Esophagus squamous epithelium (tissue), 5 donors: ENCODE measurements around the gene TNNC1. TPM values are rescaled to one million over a fixed set of nuclear protein-coding genes. Genes with fewer than 3 reads are reported as not detected.

Experiments
- DNase-seq: peaks from one replicate; lab custom pipeline; 2025; lab: John Stamatoyannopoulos, UW
- H3K27ac ChIP-seq, 4 donors: fragments of 200-600 bp; sonication (generic); one replicate each; pipeline ENCODE4 v1.5.1; 2016 to 2019; ENCODE audit warnings: mild to moderate bottlenecking in 1 of 4
- H3K27me3 ChIP-seq, 4 donors: fragments of 200-600 bp; sonication (generic); 1 replicate in 3 of 4; 2 replicates in 1 of 4; pipeline versions ENCODE4 v1.5.1 to v1.6.0; 2017 to 2021; ENCODE audit warnings: antibody characterized with exemption in 1 of 4
- H3K36me3 ChIP-seq, 3 donors: fragments of 200-600 bp; sonication (generic); one replicate each; pipeline ENCODE4 v1.5.1; 2016 to 2019
- H3K4me1 ChIP-seq, 3 donors: fragments of 200-600 bp; sonication (generic); one replicate each; pipeline ENCODE4 v1.5.1; 2017 to 2019
- H3K4me3 ChIP-seq, 4 donors: fragments of 200-600 bp; sonication (generic); 1 replicate in 3 of 4; 2 replicates in 1 of 4; pipeline ENCODE4 v1.5.1; 2016 to 2019; ENCODE audit warnings: mild to moderate bottlenecking in 2 of 4, moderate library complexity in 1 of 4
- H3K9me3 ChIP-seq, 3 donors: fragments of 200-600 bp; sonication (generic); one replicate each; pipeline ENCODE4 v1.5.1; 2016 to 2019
- POLR2A ChIP-seq, 4 donors: fragments of 450-650 bp; IDR thresholded peaks; one replicate each; pipeline ENCODE4 v1.6.1; 2017; ENCODE audit warnings: antibody characterized with exemption in 4 of 4, mild to moderate bottlenecking in 4 of 4, moderate library complexity in 3 of 4
- WGBS, 2 donors: methylation state at CpG; one replicate each; pipeline ENCODE4 v1.1.5; 2018; 5-methylcytosine and 5-hydroxymethylcytosine counted together
- intact Hi-C: fragments of 100-400 bp; cut with DNase I; formaldehyde crosslinking; loops from one replicate; pipeline ENCODE4 v1.15.0; 2022
- total RNA-seq, 4 donors: library from RNA; depleted of rRNA; stranded (reverse); fragments of >200 nt; gene quantifications; one replicate each; pipeline ENCODE4 v1.1.0, GENCODE V29; 2016
- TF ChIP-seq, protein P1 (sequence below), 6 experiments: fragments of 450-650 bp in 4 of 6; fragments of 200-600 bp in 2 of 6; sonication (generic) in 2 of 6; IDR thresholded peaks; one replicate each; pipeline ENCODE4 v1.5.1; 2016 to 2019; ENCODE audit warnings: antibody characterized with exemption in 6 of 6, mild to moderate bottlenecking in 4 of 6, moderate library complexity in 4 of 6
- donor health status: DM: yes; HTN: yes; CAD: no.

TNNC1 gene
- total RNA-seq, 4 donors from 2014 or later: 4.1 TPM; not detected in 3

DNA sequence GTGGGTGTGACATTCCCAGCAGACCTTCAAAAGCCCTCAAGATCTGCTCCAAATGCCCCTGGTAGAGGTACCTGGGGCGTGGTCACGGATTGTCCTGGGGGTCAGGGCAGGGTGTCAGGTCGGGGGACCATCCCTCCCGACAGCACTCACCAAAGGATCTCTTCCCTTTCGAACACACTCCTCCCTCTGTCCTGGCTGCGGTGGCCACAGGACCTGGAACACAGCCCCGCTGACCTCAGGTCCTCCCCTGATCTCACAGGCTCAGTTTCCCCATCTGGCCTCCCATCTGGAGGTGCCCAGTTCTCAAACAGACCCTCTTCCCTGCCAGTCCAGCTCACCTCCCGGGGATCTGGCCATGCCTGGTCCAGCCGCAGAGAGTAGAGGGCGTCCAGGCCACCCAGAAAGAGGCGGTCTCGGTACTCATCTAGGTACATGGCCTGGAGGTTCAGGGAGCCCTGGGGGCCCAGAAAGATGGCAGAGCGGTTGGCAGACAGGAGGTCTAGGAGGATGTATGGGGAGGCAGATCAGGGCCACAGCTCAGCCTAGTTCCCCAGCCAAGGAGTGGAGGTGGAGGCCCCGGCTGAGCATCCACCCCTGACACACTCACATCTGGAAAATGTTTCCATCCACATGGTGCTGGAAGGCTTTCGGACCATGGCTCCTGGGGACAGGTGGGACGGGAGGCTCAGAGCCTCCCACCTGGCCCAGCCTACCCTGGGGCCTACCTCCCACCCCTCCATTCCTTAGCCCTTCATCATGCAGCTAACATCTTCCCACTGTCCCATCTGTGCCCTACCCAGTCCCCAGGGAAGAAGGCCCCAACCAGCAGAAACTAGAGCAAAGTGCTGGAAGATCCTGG, 11.2 kb downstream of the TNNC1 start:
- Histone ChIP-seq H3K4me1 (peaks cover 3 to 24% (median 5%) of the 10 kb centered on the region in 3 donors), H3K27ac (peak overlapping the region in 1 of 4 donors; percentile 5), H3K4me3 (peak overlapping the region in 2 of 4 donors; percentile 5 to 32), H3K27me3 (no peaks in the 10 kb centered on the region), H3K9me3 (no peaks in the 10 kb centered on the region), H3K36me3 (no peaks in the 10 kb centered on the region)
- WGBS, 2 donors: 89 to 94% methylated on average over 3 to 6 of the region's 16 CpGs
- no peak for DNase-seq
- intact Hi-C loops: no loop called here
- TF ChIP-seq, protein P1, sequence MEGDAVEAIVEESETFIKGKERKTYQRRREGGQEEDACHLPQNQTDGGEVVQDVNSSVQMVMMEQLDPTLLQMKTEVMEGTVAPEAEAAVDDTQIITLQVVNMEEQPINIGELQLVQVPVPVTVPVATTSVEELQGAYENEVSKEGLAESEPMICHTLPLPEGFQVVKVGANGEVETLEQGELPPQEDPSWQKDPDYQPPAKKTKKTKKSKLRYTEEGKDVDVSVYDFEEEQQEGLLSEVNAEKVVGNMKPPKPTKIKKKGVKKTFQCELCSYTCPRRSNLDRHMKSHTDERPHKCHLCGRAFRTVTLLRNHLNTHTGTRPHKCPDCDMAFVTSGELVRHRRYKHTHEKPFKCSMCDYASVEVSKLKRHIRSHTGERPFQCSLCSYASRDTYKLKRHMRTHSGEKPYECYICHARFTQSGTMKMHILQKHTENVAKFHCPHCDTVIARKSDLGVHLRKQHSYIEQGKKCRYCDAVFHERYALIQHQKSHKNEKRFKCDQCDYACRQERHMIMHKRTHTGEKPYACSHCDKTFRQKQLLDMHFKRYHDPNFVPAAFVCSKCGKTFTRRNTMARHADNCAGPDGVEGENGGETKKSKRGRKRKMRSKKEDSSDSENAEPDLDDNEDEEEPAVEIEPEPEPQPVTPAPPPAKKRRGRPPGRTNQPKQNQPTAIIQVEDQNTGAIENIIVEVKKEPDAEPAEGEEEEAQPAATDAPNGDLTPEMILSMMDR (IDR thresholded peaks at IDR 0.05): no peak
- TF ChIP-seq POLR2A (IDR thresholded peaks at IDR 0.05): no peak

DNA sequence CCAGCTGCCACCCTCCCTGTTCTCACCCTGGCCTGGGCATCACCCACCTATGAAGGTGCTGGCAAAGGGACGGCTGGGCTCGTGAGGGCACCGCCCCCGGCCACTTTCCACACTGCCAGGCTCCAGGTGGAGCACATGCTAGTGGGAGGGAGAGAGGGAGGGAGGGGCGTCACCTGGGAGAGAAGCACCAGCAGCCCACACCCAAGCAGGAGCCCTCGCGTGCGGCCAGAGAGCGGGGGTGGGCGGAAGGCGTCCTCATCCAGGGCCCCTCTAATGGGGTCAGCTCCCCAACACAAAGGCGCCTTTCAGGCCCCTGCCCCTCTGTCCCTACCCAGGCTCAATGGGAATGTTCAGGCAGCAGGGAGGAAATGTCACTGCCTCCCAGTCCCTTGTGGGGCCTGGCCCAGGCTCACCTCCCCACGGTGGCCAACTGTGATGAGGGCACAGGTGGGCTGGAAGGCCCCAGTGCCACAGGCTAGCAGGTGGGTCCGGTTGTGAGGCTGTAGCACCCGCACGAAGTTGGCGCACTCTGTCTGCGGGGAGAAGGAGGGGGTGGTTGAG, 12.0 kb downstream of the TNNC1 start:
- Histone ChIP-seq H3K27me3 (no peaks in the 10 kb centered on the region), H3K27ac (peak overlapping the region in 1 of 4 donors; percentile 5), H3K36me3 (no peaks in the 10 kb centered on the region), H3K4me3 (peak overlapping the region in 1 of 4 donors; percentile 32), H3K4me1 (peaks cover 3 to 29% (median 5%) of the 10 kb centered on the region in 3 donors), H3K9me3 (no peaks in the 10 kb centered on the region)
- DNase-seq: no peak
- TF ChIP-seq, protein P1 (IDR thresholded peaks at IDR 0.05): no peak
- no peak for TF ChIP-seq POLR2A (IDR thresholded peaks at IDR 0.05)
- WGBS, 2 donors: 100% methylated on average over 1 of the region's 18 CpGs; no CpG with 5 or more reads in 1 of the 2 donors
- intact Hi-C loops: no loop called here

GRCh38 chr3:52441091-52441771, 12.6 kb downstream of the TNNC1 start:
- TF ChIP-seq, protein P1 (IDR thresholded peaks at IDR 0.05): no peak
- TF ChIP-seq POLR2A (IDR thresholded peaks at IDR 0.05): no peak
- intact Hi-C loops: no loop called here
- Histone ChIP-seq H3K36me3 (no peaks in the 10 kb centered on the region), H3K9me3 (no peaks in the 10 kb centered on the region), H3K27ac (no peak overlapping the region), H3K4me3 (no peak overlapping the region), H3K27me3 (no peaks in the 10 kb centered on the region), H3K4me1 (peaks cover 3 to 33% (median 3%) of the 10 kb centered on the region in 3 donors)
- WGBS, 2 donors: 92 to 96% methylated on average over 12 to 16 of the region's 23 CpGs
- DNase-seq: no peak

DNA sequence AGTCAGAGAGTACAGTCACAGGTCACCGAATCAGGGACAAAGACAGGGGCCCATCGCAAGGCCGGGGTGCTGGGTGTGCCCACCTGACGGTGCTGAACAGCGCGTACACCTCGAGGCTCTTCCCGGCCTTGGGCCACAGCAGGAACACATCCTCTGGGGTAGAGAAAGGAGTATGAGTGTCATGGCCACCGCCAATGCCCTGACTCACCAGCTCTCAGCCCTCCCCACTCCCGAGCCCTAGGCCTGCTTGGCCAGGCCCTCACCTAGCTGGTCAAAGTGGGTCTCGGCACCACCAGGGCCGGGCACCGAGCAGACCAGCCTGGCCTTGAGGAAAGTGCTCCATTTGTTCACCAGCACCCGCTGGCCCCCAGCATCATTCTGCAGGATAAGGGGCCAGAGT, 13.2 kb downstream of the TNNC1 start:
- no peak for TF ChIP-seq POLR2A (IDR thresholded peaks at IDR 0.05)
- TF ChIP-seq, protein P1 (IDR thresholded peaks at IDR 0.05): no peak
- peaks cover 3 to 33% (median 3%) of the 10 kb centered on the region in 3 donors for H3K4me1 ChIP-seq
- WGBS, 2 donors: 67 to 80% methylated on average over 1 to 5 of the region's 14 CpGs
- no peak overlapping the region for H3K27ac ChIP-seq
- no peaks in the 10 kb centered on the region for H3K27me3 ChIP-seq
- H3K4me3 ChIP-seq: no peak overlapping the region
- no peaks in the 10 kb centered on the region for H3K9me3 ChIP-seq
- intact Hi-C loops: no loop called here
- no peaks in the 10 kb centered on the region for H3K36me3 ChIP-seq
- DNase-seq: no peak
